ENCODE results near the gene HIBCH. TPM values are rescaled to one million over a fixed set of nuclear protein-coding genes. Genes with fewer than 3 reads are reported as not detected.
A peak's percentile ranks its signal among the peaks of the same experiment; 100 is the strongest.
"Not testable (repeated sequence)": the region's sequence is repeated elsewhere in the genome, so short reads cannot be mapped to it uniquely, and the experiment has no call there.

HIBCH gene
- total and polyA plus RNA-seq, 2 donors (not counting 3 experiments of a cell fraction or from before 2014, with no cell fraction given) = 6.4 to 24.7 TPM

- no TSS peak for BruUV-seq (replicated peaks)
- DNase-seq (ENCODE audit: low read depth, low spot score) = peak; percentile 17
These were observed 38.9 kb downstream of the HIBCH start for GRCh38 chr2:190280565-190281350.

GRCh38 chr2:190279256-190280134, 40.1 kb downstream of the HIBCH start:
- H2AFZ ChIP-seq (ENCODE audit: low read depth, low read length); POLR2A ChIA-PET; dilution Hi-C loops (cut with MboI; ENCODE audit: extremely low pct_ligation_motif_present, low sequenced_read_pairs); H3K9ac ChIP-seq (replicated peaks; ENCODE audit: extremely low read depth, insufficient read depth, low read length); H3K9me1 ChIP-seq (replicated peaks; ENCODE audit: control insufficient read depth, extremely low read depth, insufficient read depth, low read length); FAIRE-seq; H3K27me3 ChIP-seq (ENCODE audit: control insufficient read depth in 2 of 2, insufficient read depth in 2 of 2, low read length in 2 of 2); H3K4me1 ChIP-seq (ENCODE audit: control insufficient read depth, extremely low read depth, insufficient read depth, low read length); H3K27ac ChIP-seq (ENCODE audit: insufficient read depth, low read depth, low read length); DNase-seq (ENCODE audit: low read depth, low spot score); H4K20me1 ChIP-seq (replicated peaks; ENCODE audit: control insufficient read depth, extremely low read depth, insufficient read depth, low read length); H3K9me3 ChIP-seq (replicated peaks; ENCODE audit: control insufficient read depth, insufficient read depth, low read length); H3K4me3 ChIP-seq (replicated peaks in 1 of 3; ENCODE audit: insufficient read depth in 1 of 3, low read depth in 1 of 3, low read length in 3 of 3); intact Hi-C loops (cut with micrococcal nuclease); H3K4me2 ChIP-seq (ENCODE audit: insufficient read depth, low read length); H3K79me2 ChIP-seq (ENCODE audit: control insufficient read depth, insufficient read depth, low read length); H3K36me3 ChIP-seq (ENCODE audit: control insufficient read depth in 2 of 2, extremely low read depth in 1 of 2, insufficient read depth in 2 of 2, low read length in 2 of 2): not testable (repeated sequence)
- CTCF ChIA-PET = interaction anchor here (0.6 to 2.1 kb wide), 2 partner anchors 190 to 191 kb away, joined by 4 to 8 read pairs; no protein-coding TSS in a partner anchor
- BruUV-seq (replicated peaks) = TSS peak; percentile 70

More at GRCh38 chr2:190280565-190281350, 38.9 kb downstream of the HIBCH start:
- Histone ChIP-seq H3K4me1 (ENCODE audit: control insufficient read depth, extremely low read depth, insufficient read depth, low read length) (peaks cover 2% of the 10 kb centered on the region), H3K36me3 (ENCODE audit: control insufficient read depth in 2 of 2, extremely low read depth in 1 of 2, insufficient read depth in 2 of 2, low read length in 2 of 2) (peaks cover 0 to 2% of the 10 kb centered on the region in 2 experiments), H3K79me2 (ENCODE audit: control insufficient read depth, insufficient read depth, low read length) (no peaks in the 10 kb centered on the region), H3K4me2 (ENCODE audit: insufficient read depth, low read length) (no peak overlapping the region), H4K20me1 (replicated peaks; ENCODE audit: control insufficient read depth, extremely low read depth, insufficient read depth, low read length) (no peaks in the 10 kb centered on the region), H3K27me3 (ENCODE audit: control insufficient read depth in 2 of 2, insufficient read depth in 2 of 2, low read length in 2 of 2) (no peaks in the 10 kb centered on the region), H3K4me3 (replicated peaks in 1 of 3; ENCODE audit: insufficient read depth in 1 of 3, low read depth in 1 of 3, low read length in 3 of 3) (no peak overlapping the region), H2AFZ (ENCODE audit: low read depth, low read length) (no peak overlapping the region), H3K9ac (replicated peaks; ENCODE audit: extremely low read depth, insufficient read depth, low read length) (no peak overlapping the region), H3K9me3 (replicated peaks; ENCODE audit: control insufficient read depth, insufficient read depth, low read length) (no peaks in the 10 kb centered on the region), H3K9me1 (replicated peaks; ENCODE audit: control insufficient read depth, extremely low read depth, insufficient read depth, low read length) (no peaks in the 10 kb centered on the region), H3K27ac (ENCODE audit: insufficient read depth, low read depth, low read length) (no peak overlapping the region)
- ChIA-PET CTCF (interaction anchor here (0.8 to 2.1 kb wide), 3 partner anchors 21 to 192 kb away, joined by 3 to 8 read pairs (median 3); partner anchors contain the start of gene HIBCH), POLR2A (no interaction called here)
- no peak for FAIRE-seq
- dilution Hi-C loops (cut with MboI; ENCODE audit: extremely low pct_ligation_motif_present, low sequenced_read_pairs) (no loop called here), intact Hi-C loops (cut with micrococcal nuclease) (no loop called here)
- TF ChIP-seq POLR2A (IDR thresholded peaks at IDR 0.05; ENCODE audit: low read depth, low read length) (no peak), POLR2AphosphoS5 (IDR thresholded peaks at IDR 0.05; ENCODE audit: insufficient read depth, low read depth, low read length) (no peak), FOS (IDR thresholded peaks at IDR 0.05; ENCODE audit: borderline replicate concordance, insufficient read depth, low read length) (no peak), EZH2 (IDR thresholded peaks at IDR 0.05; ENCODE audit: borderline replicate concordance, low read depth, low read length, severe bottlenecking) (no peak), GATA2 (IDR thresholded peaks at IDR 0.05; ENCODE audit: insufficient read depth, insufficient read length, low read depth, low read length) (no peak), CTCF (IDR thresholded peaks at IDR 0.05; ENCODE audit: extremely low read depth in 1 of 2, insufficient read depth in 1 of 2, low read depth in 1 of 2, low read length in 2 of 2) (no peak), MYC (IDR thresholded peaks at IDR 0.05; ENCODE audit: low read depth, low read length) (no peak), JUN (IDR thresholded peaks at IDR 0.05; ENCODE audit: borderline replicate concordance, insufficient read depth, insufficient read length, low read depth) (no peak), MAX (IDR thresholded peaks at IDR 0.05; ENCODE audit: insufficient read depth, insufficient read length) (no peak)
